ENCODE measurements around the gene FLRT1. TPM values are rescaled to one million over a fixed set of nuclear protein-coding genes. Genes with fewer than 3 reads are reported as not detected.

FLRT1 gene
- total and polyA plus RNA-seq, 4 donors: 0.02 to 0.32 (median 0.05) TPM; not detected in 1

DNA sequence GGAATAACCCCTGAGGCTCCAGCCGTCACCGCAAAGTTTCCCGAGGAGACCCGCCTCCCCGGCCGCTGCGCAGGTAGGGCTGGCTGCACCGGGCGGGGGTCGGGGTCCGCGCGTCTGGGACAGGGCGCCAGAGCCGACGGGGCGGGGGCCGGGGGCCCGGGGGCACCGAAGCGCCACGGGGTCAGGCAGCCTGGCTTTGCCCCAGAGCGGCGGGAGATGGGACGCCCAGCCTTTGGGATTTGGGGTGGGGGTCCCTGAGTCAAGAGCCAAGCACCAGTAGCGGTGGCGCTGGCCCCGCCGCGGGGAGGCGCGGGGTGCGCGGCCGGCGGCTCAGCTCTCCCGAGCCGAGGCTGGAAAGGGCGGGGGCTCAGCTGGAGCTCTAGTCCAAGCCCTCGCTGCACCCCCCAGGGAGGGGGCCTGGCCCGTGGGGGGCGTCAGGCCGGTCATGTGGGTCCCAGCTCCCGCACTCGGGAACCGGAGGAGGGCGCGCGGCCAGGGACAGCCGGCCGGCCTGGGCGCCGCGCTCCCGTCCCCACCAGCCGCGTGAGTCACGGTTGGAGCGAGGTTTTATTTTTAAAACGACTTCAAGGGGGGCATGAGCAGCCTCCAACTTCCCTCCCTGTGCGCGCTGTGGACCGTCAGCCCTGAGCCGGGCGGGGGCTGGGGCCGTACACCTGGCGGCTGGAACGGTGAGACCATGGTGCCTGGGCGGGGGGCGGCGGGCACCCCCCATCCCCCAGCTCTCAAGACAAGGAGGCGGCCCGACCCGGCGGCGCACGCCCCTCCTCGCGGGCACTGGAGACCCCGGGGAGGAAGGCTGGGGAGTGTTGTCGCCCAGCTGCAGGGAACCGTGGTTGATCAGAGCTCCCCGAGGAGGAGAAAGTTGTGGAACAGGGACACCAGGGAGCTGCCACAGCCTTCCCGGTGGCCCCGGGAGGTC lies 626 bp downstream of the FLRT1 start (continued):
- TF ChIP-seq SP1 (IDR thresholded peaks at IDR 0.05) (no peak), HNF4G (IDR thresholded peaks at IDR 0.05) (no peak), NR2F2 (IDR thresholded peaks at IDR 0.05) (no peak)

DNA sequence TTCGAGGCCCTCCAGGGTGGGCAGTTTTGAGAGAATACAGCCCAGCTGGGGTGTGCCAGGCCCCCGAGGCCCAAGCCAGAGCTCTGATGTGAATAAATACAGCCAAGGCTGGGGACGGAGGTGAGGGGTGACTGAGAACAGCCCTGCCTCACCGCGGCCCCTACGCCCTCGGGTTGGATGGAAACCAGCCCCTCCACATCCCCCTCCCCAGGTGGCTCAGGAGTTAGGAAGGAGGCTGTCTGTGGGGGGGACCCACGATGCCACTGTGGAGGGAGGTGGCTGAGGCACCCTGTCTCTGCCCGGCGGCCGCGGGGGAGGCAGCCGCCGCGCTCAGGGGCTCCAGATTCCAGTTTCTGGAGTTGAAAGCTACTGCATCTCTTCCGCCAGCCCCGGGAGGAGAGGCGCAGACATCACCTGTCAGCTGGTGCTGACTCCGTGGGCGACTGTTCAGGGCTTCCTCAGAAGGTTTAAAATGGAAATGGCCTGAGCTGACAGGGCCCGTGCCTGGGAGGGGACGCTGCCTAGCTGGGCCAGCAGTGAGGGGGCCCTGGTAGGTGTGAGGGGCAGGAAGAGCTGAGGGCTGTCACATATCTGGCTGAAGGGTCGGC lies 1.4 kb downstream of the FLRT1 start:
- Histone ChIP-seq H3K4me3 (ENCODE audit: low read depth in 1 of 3, low read length in 3 of 3) (no peak overlapping the region), H3K9me3 (ENCODE audit: control insufficient read depth in 4 of 4, low read length in 3 of 4) (no peaks in the 10 kb centered on the region), H3K27me3 (ENCODE audit: control insufficient read depth in 4 of 4, insufficient read depth in 4 of 4, low read length in 3 of 4) (peaks cover 0 to 3% (median 0%) of the 10 kb centered on the region in 4 donors), H3K27ac (ENCODE audit: low read depth in 1 of 2, low read length in 2 of 2) (no peak overlapping the region), H3K9ac (ENCODE audit: low read depth in 1 of 2, low read length in 2 of 2) (no peak overlapping the region), H3K4me1 (ENCODE audit: control insufficient read depth in 4 of 4, insufficient read depth in 4 of 4, low read length in 3 of 4) (peaks cover 3 to 20% (median 8%) of the 10 kb centered on the region in 4 donors), H3K36me3 (ENCODE audit: control insufficient read depth in 4 of 4, insufficient read depth in 3 of 4, low read depth in 1 of 4, low read length in 3 of 4) (no peaks in the 10 kb centered on the region)
- WGBS: 40% methylated on average over 23 of the region's 23 CpGs
- DNase-seq (ENCODE audit: low spot score): no peak
- no peak for TF ChIP-seq RXRA (IDR thresholded peaks at IDR 0.05)
- TF ChIP-seq, protein P1, sequence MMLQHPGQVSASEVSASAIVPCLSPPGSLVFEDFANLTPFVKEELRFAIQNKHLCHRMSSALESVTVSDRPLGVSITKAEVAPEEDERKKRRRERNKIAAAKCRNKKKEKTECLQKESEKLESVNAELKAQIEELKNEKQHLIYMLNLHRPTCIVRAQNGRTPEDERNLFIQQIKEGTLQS (IDR thresholded peaks at IDR 0.05): no peak
- no peak for TF ChIP-seq TAF1 (conservative IDR thresholded peaks at IDR 0.05)
- no peak for TF ChIP-seq YY1 (IDR thresholded peaks at IDR 0.05)
- no peak for TF ChIP-seq RAD21 (IDR thresholded peaks at IDR 0.05)
- no peak for TF ChIP-seq HNF4A (conservative IDR thresholded peaks at IDR 0.05)

DNA sequence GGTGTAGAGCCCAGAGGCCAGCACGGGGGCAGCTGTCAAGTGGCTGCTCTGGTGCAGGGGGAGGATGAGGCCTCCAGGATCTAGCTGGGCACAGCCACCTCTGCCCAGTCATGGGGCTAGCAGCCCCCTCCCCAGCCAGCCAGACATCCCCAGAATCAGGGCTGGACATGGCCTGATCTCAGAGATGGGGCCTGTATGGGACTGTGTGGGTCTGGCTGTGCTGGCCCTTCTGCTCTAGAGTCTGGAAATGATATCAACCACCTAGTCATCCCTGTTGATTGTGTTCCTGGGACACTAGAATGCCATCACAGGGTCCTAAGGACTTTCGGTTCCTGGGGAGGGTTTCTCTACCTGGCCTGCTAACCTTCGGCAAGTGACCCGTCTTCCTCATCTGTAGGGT lies 2.8 kb downstream of the FLRT1 start:
- H3K4me3 ChIP-seq (ENCODE audit: low read depth in 1 of 3, low read length in 3 of 3): no peak overlapping the region
- no peak for DNase-seq (ENCODE audit: low spot score)
- TF ChIP-seq YY1 (IDR thresholded peaks at IDR 0.05) (no peak), EGR1 (IDR thresholded peaks at IDR 0.05; ENCODE audit: low read depth in 2 of 2) (no peak), HNF4G (IDR thresholded peaks at IDR 0.05) (no peak), JUND (IDR thresholded peaks at IDR 0.05) (no peak), RXRA (IDR thresholded peaks at IDR 0.05) (no peak), SP1 (IDR thresholded peaks at IDR 0.05) (no peak), NR2F2 (IDR thresholded peaks at IDR 0.05) (no peak), FOXA2 (IDR thresholded peaks at IDR 0.05) (no peak), GABPA (IDR thresholded peaks at IDR 0.05 in 1 of 2, conservative IDR thresholded peaks at IDR 0.05 in 1 of 2) (no peak), TAF1 (conservative IDR thresholded peaks at IDR 0.05) (no peak), FOXA1 (IDR thresholded peaks at IDR 0.05) (no peak), RAD21 (IDR thresholded peaks at IDR 0.05) (no peak)
- TF ChIP-seq, protein P2, sequence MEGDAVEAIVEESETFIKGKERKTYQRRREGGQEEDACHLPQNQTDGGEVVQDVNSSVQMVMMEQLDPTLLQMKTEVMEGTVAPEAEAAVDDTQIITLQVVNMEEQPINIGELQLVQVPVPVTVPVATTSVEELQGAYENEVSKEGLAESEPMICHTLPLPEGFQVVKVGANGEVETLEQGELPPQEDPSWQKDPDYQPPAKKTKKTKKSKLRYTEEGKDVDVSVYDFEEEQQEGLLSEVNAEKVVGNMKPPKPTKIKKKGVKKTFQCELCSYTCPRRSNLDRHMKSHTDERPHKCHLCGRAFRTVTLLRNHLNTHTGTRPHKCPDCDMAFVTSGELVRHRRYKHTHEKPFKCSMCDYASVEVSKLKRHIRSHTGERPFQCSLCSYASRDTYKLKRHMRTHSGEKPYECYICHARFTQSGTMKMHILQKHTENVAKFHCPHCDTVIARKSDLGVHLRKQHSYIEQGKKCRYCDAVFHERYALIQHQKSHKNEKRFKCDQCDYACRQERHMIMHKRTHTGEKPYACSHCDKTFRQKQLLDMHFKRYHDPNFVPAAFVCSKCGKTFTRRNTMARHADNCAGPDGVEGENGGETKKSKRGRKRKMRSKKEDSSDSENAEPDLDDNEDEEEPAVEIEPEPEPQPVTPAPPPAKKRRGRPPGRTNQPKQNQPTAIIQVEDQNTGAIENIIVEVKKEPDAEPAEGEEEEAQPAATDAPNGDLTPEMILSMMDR (IDR thresholded peaks at IDR 0.05; ENCODE audit: low read depth, low read length, missing input control): no peak
- TF ChIP-seq, protein P3, sequence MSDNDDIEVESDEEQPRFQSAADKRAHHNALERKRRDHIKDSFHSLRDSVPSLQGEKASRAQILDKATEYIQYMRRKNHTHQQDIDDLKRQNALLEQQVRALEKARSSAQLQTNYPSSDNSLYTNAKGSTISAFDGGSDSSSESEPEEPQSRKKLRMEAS (IDR thresholded peaks at IDR 0.05): no peak
- TF ChIP-seq, protein P4, sequence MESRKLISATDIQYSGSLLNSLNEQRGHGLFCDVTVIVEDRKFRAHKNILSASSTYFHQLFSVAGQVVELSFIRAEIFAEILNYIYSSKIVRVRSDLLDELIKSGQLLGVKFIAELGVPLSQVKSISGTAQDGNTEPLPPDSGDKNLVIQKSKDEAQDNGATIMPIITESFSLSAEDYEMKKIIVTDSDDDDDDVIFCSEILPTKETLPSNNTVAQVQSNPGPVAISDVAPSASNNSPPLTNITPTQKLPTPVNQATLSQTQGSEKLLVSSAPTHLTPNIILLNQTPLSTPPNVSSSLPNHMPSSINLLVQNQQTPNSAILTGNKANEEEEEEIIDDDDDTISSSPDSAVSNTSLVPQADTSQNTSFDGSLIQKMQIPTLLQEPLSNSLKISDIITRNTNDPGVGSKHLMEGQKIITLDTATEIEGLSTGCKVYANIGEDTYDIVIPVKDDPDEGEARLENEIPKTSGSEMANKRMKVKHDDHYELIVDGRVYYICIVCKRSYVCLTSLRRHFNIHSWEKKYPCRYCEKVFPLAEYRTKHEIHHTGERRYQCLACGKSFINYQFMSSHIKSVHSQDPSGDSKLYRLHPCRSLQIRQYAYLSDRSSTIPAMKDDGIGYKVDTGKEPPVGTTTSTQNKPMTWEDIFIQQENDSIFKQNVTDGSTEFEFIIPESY (IDR thresholded peaks at IDR 0.05): no peak
- TF ChIP-seq, protein P1 (IDR thresholded peaks at IDR 0.05): no peak
- WGBS: 98% methylated on average over 4 of the region's 4 CpGs
- H3K36me3 ChIP-seq (ENCODE audit: control insufficient read depth in 4 of 4, insufficient read depth in 3 of 4, low read depth in 1 of 4, low read length in 3 of 4): no peaks in the 10 kb centered on the region
- peaks cover 0 to 3% (median 0%) of the 10 kb centered on the region in 4 donors for H3K27me3 ChIP-seq (ENCODE audit: control insufficient read depth in 4 of 4, insufficient read depth in 4 of 4, low read length in 3 of 4)
- no peak overlapping the region for H3K27ac ChIP-seq (ENCODE audit: low read depth in 1 of 2, low read length in 2 of 2)
- H3K4me1 ChIP-seq (ENCODE audit: control insufficient read depth in 4 of 4, insufficient read depth in 4 of 4, low read length in 3 of 4): peaks cover 3 to 20% (median 11%) of the 10 kb centered on the region in 4 donors
- no peaks in the 10 kb centered on the region for H3K9me3 ChIP-seq (ENCODE audit: control insufficient read depth in 4 of 4, low read length in 3 of 4)
- no peak overlapping the region for H3K9ac ChIP-seq (ENCODE audit: low read depth in 1 of 2, low read length in 2 of 2)
